GM10266 (cell line): ENCODE measurements around the gene MAGOHB.

Experiments
- DNase-seq: peaks from one replicate; pipeline ENCODE4 v3.0.0; 2012; ENCODE audit errors: extremely low spot score
- TF ChIP-seq, protein P1 (sequence below): IDR thresholded peaks from 2 replicates; pipeline ENCODE4 v1.5.1; 2012; ENCODE audit warnings: mild to moderate bottlenecking, low read depth; ENCODE audit not compliant: control insufficient read depth, insufficient read depth; ENCODE audit errors: missing control alignments

The MAGOHB gene

DNA sequence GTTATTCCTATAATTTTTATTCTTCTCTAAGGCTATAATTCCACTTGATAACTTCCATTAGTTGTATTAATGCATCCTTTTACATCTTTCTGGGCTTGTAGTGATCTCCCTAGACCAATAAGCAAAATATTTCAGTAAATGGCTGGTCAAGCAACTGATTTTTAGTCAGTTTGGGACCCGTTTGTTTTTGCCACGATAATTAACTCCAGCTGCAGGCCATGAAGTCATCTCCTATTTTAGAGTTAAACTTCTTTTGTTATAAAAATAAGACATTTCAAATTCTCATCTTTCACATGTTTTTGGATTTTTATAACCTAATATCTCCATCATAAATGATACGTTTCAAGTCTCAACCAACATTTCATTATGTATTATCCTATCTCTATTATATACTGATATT lies 49.4 kb downstream of the MAGOHB start:
- DNase-seq, result no peak
- TF ChIP-seq, protein P1, sequence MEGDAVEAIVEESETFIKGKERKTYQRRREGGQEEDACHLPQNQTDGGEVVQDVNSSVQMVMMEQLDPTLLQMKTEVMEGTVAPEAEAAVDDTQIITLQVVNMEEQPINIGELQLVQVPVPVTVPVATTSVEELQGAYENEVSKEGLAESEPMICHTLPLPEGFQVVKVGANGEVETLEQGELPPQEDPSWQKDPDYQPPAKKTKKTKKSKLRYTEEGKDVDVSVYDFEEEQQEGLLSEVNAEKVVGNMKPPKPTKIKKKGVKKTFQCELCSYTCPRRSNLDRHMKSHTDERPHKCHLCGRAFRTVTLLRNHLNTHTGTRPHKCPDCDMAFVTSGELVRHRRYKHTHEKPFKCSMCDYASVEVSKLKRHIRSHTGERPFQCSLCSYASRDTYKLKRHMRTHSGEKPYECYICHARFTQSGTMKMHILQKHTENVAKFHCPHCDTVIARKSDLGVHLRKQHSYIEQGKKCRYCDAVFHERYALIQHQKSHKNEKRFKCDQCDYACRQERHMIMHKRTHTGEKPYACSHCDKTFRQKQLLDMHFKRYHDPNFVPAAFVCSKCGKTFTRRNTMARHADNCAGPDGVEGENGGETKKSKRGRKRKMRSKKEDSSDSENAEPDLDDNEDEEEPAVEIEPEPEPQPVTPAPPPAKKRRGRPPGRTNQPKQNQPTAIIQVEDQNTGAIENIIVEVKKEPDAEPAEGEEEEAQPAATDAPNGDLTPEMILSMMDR, result no peak

DNA sequence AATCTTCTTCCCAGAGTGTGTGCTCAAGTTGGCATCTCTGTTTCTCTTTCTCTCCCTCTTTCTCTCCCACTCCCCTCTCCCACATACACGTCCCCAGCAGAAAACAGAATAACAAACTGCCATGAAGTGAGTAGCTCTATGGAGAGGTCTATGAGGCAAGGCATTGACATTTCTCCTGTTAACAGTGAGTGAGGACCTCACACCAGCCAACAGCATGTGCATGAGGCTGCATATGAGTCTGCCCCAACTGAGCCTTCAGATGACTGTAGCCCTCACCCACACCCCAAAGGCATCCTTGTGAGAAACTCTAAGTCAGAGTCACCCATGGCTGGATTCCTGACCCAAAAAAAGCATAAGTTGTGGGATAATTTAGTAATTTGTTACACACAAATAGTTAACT lies 50.4 kb downstream of the MAGOHB start:
- TF ChIP-seq, protein P1, result no peak

DNA sequence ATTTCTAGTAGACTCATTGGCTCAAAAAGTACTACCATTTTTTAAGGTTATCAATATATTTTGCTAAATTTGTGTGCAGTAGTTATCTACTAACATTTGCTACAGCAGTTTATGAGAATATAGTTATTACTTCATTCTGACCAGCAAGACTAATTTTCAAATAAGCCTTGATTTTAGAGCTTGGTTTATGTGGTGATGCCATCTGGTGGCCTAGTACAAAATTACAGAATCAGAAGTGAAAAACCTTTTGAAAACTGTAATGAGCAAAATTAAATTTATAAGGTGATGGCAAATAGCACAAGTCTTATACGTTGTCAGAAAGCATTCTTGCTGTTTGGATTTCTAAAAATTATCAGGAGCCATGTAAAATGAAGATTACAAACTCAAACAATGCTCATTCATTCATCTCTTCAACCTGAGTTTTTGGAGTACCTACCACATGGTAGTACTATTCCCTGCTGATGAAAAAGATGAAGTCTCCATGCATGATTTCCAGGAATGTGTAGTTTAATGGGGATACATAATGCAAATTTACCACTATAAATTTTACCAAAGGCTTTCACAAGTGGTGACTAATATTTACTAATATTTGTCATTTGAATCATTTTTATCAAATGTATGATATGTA lies 51.0 kb downstream of the MAGOHB start:
- peak; percentile 37 for DNase-seq
- TF ChIP-seq, protein P1, result peak; percentile 63

More for the DNA sequence above, 50.4 kb downstream of the MAGOHB start:
- no peak for DNase-seq

DNA sequence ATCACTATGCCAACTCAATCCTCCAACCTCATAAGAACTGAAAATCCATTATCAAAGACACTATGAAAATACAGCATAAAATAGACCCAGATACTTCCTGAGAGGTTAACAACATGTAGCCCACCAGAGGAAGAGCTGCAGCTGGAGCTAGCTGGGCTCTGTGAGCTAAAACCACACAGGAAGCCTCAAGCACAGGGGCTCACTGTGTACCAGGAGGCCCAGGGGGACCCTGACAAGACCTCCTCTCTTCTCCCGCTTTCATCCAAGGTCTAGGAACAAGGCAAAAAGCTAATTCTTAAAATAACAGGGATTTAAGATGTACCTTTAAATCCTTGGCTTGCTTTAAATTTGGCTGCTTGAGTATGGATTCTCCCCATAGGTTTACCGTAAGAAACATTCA lies 54.2 kb downstream of the MAGOHB start:
- DNase-seq, result no peak
- TF ChIP-seq, protein P1, result no peak

DNA sequence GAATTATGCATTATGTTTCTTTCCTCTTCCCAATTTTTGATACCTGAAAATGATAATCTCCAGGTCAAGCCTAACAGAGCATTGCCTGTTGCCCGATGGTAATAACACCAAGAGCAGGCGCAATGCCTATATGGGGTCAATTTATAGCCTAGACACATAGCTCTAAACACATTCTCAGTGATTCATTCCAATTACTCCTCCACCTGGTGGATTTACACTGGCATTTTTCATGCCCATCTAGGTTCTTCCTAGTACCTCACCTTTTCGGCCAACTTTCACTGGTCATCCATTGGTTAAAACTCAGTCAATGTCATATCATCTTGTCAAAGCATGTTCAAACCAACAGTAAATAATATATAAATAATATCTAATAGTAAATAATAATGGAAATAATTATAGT lies 54.6 kb downstream of the MAGOHB start:
- no peak for DNase-seq
- TF ChIP-seq, protein P1, result no peak

DNA sequence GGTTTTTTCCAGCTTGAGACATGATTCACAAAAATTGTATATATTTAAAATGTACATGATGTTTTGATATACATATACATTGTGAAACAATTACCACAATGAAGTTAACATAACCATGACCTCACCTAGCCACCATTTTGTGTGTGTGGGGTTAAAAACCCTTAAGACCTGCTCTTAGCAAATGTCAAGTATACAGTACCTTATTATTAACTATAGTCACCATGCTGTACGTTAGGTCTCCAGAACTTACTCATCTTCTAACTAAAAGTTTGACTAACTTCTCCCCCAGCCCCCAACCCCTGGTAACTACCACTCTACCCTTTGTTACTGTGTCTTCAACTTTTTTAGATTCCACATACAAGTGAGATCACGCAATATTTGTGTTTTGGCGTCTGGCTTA lies 55.1 kb downstream of the MAGOHB start:
- no peak for DNase-seq
- TF ChIP-seq, protein P1, result no peak

DNA sequence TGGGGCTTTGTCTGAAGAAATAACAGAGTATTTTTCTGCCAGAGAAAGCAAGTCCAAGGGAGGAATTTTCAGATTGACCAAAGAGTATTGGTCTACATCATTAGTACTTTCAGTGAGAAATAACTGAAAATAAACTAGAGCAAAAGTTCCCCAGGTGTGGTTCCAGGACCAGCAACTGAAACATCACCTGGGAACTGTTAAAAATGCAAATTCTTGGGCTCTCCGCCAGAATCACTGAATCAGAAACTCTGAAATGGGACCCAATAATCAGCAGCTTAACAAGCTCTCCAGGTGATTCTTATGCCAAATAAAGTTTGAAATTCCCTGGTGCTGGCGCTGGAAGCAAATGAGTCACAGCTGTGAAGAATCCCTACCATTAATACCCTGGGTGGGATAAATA lies 55.6 kb downstream of the MAGOHB start:
- no peak for DNase-seq
- TF ChIP-seq, protein P1, result no peak
